Smooth muscle cell (in vitro differentiated cells): ENCODE results near the gene CTRB1. TPM values are rescaled to one million over a fixed set of nuclear protein-coding genes. Genes with fewer than 3 reads are reported as not detected.

Experiments used
- DNase-seq: peaks from one replicate; lab custom pipeline; 2025; ENCODE audit not compliant: unreplicated experiment; lab: John Stamatoyannopoulos, UW
- H2AFZ ChIP-seq: fragments of 200-600 bp; sonication (generic); 2 replicates; pipeline ENCODE4 v1.6.0; 2016; ENCODE audit warnings: antibody characterized with exemption, low read depth, mild to moderate bottlenecking
- H3F3A ChIP-seq: fragments of 200-600 bp; sonication (generic); 2 replicates; pipeline ENCODE4 v1.6.0; 2017; ENCODE audit warnings: antibody characterized with exemption, low read depth
- H3K27ac ChIP-seq: fragments of 200-600 bp; sonication (generic); 2 replicates; pipeline ENCODE4 v1.5.1; 2016; ENCODE audit warnings: low read depth, mild to moderate bottlenecking
- H3K27me3 ChIP-seq: fragments of 200-600 bp; sonication (generic); 2 replicates; pipeline ENCODE4 v1.6.1; 2016; ENCODE audit warnings: low read depth, mild to moderate bottlenecking
- H3K36me3 ChIP-seq: fragments of 200-600 bp; sonication (generic); 2 replicates; pipeline ENCODE4 v1.5.1; 2016; ENCODE audit warnings: low read depth
- H3K4me1 ChIP-seq: fragments of 200-600 bp; sonication (generic); 2 replicates; pipeline ENCODE4 v1.5.1; 2016; ENCODE audit warnings: low read depth
- H3K4me2 ChIP-seq: fragments of 200-600 bp; sonication (generic); 2 replicates; pipeline ENCODE4 v1.6.0; 2016; ENCODE audit warnings: mild to moderate bottlenecking
- H3K4me3 ChIP-seq: fragments of 200-600 bp; sonication (generic); 2 replicates; pipeline ENCODE4 v1.5.1; 2016; ENCODE audit warnings: mild to moderate bottlenecking
- H3K79me2 ChIP-seq: fragments of 200-600 bp; sonication (generic); 2 replicates; pipeline ENCODE4 v1.6.0; 2016; ENCODE audit warnings: low read depth, mild to moderate bottlenecking
- H3K9ac ChIP-seq: fragments of 200-600 bp; sonication (generic); 2 replicates; pipeline ENCODE4 v1.6.0; 2016; ENCODE audit warnings: low read depth
- H3K9me3 ChIP-seq: fragments of 200-600 bp; sonication (generic); replicated peaks from 2 replicates; pipeline ENCODE4 v1.5.1; 2016; ENCODE audit warnings: low read depth
- H4K20me1 ChIP-seq: fragments of 200-600 bp; sonication (generic); 2 replicates; pipeline ENCODE4 v1.6.0; 2016; ENCODE audit warnings: low read depth
- CTCF ChIP-seq: fragments of 200-600 bp; sonication (generic); IDR thresholded peaks from 2 replicates; pipeline ENCODE4 v1.5.1; 2017; ENCODE audit warnings: borderline replicate concordance, mild to moderate bottlenecking, antibody characterized with exemption; ENCODE audit not compliant: insufficient read depth, poor library complexity, severe bottlenecking
- WGBS: methylation state at CpG from one replicate; pipeline ENCODE4 v1.1.7; 2016; ENCODE audit warnings: low lambda C conversion rate; 5-methylcytosine and 5-hydroxymethylcytosine counted together
- polyA plus RNA-seq: library from polyadenylated mRNA; unstranded; fragments of >200 nt; fragmentation: Nextera tagmentation; extraction: Ambion mirVana; gene quantifications from 2 replicates; pipeline ENCODE4 v1.2.1, GENCODE V29; 2016
- total RNA-seq: library from RNA; depleted of rRNA; stranded (reverse); fragments of >200 nt; gene quantifications from 2 replicates; pipeline ENCODE4 v1.2.3, GENCODE V29; 2014

CTRB1 gene
- total and polyA plus RNA-seq, 2 experiments from 2014 or later = 1.9 TPM; not detected in 1

- Histone ChIP-seq H4K20me1 (peaks cover 82% of the 10 kb centered on the region), H3K4me3 (no peak overlapping the region), H3K27ac (peak overlapping the region; percentile 95), H3K9me3 (no peaks in the 10 kb centered on the region), H3K36me3 (no peaks in the 10 kb centered on the region), H3K9ac (peak overlapping the region; percentile 78), H2AFZ (no peak overlapping the region), H3K4me1 (peaks cover 62% of the 10 kb centered on the region), H3K4me2 (peak overlapping the region; percentile 73), H3K79me2 (peaks cover 80% of the 10 kb centered on the region), H3K27me3 (no peaks in the 10 kb centered on the region), H3F3A (peaks cover 39% of the 10 kb centered on the region)
- DNase-seq = no peak
- WGBS = 12% methylated on average over 15 of the region's 15 CpGs
- TF ChIP-seq CTCF = no peak
Observed at GRCh38 chr16:75252946-75253911, 34.4 kb downstream of the CTRB1 start.

- TF ChIP-seq CTCF = no peak
- H3F3A ChIP-seq = peaks cover 39% of the 10 kb centered on the region
- no peak overlapping the region for H3K4me3 ChIP-seq
- DNase-seq = peak; percentile 31
- H3K4me1 ChIP-seq = peaks cover 53% of the 10 kb centered on the region
- H3K9ac ChIP-seq = no peak overlapping the region
- peaks cover 82% of the 10 kb centered on the region for H4K20me1 ChIP-seq
- H3K79me2 ChIP-seq = peaks cover 80% of the 10 kb centered on the region
- peak overlapping the region; percentile 95 for H3K27ac ChIP-seq
- H3K27me3 ChIP-seq = no peaks in the 10 kb centered on the region
- no peaks in the 10 kb centered on the region for H3K9me3 ChIP-seq
- 6% methylated on average over 5 of the region's 5 CpGs for WGBS
- H3K36me3 ChIP-seq = no peaks in the 10 kb centered on the region
- H2AFZ ChIP-seq = no peak overlapping the region
- peak overlapping the region; percentile 73 for H3K4me2 ChIP-seq
Observed at GRCh38 chr16:75254359-75254837, 35.6 kb downstream of the CTRB1 start.

- Histone ChIP-seq H3K4me1 (peaks cover 56% of the 10 kb centered on the region), H3K4me3 (no peak overlapping the region)
Observed at GRCh38 chr16:75256059-75256571, 37.3 kb downstream of the CTRB1 start.

More at GRCh38 chr16:75256059-75256571, 37.3 kb downstream of the CTRB1 start:
- Histone ChIP-seq H3F3A (peaks cover 39% of the 10 kb centered on the region), H3K4me2 (peak overlapping the region; percentile 80), H3K9ac (peak overlapping the region; percentile 77), H2AFZ (no peak overlapping the region), H3K36me3 (no peaks in the 10 kb centered on the region), H3K27ac (peak overlapping the region; percentile 95), H3K9me3 (no peaks in the 10 kb centered on the region), H3K27me3 (no peaks in the 10 kb centered on the region), H4K20me1 (peaks cover 82% of the 10 kb centered on the region), H3K79me2 (peaks cover 80% of the 10 kb centered on the region)
- WGBS = 62% methylated on average over 12 of the region's 12 CpGs
- no peak for DNase-seq
- TF ChIP-seq CTCF = no peak
